ENCODE results near the gene GRHL1. TPM values are rescaled to one million over a fixed set of nuclear protein-coding genes. Genes with fewer than 3 reads are reported as not detected.

Gene GRHL1
- total and polyA plus RNA-seq, 2 of the 8 experiments (the other 6 are each of a cell fraction or from before 2014, with no cell fraction given) = 1.3 to 3.6 TPM

- H2BK5ac ChIP-seq (ENCODE audit: low read depth, low read length) = no peak overlapping the region
- H3K9ac ChIP-seq (replicated peaks in 1 of 4; ENCODE audit: extremely low read depth in 1 of 4, low read depth in 3 of 4, low read length in 3 of 4) = no peak overlapping the region
- no peaks in the 10 kb centered on the region for H3K79me2 ChIP-seq (ENCODE audit: control insufficient read depth in 1 of 2, insufficient read depth in 2 of 2, low read length in 2 of 2)
- no peak overlapping the region for H3K56ac ChIP-seq (replicated peaks; ENCODE audit: insufficient read length, low read depth, low read length)
- no peaks in the 10 kb centered on the region for H4K20me1 ChIP-seq (replicated peaks in 1 of 2; ENCODE audit: control insufficient read depth in 1 of 2, insufficient read depth in 2 of 2, low read length in 2 of 2)
- H3K18ac ChIP-seq (ENCODE audit: extremely low read depth, low read length) = no peak overlapping the region
- H3K27me3 ChIP-seq (replicated peaks in 1 of 4; ENCODE audit: control insufficient read depth in 3 of 4, extremely low read depth in 1 of 4, insufficient read depth in 3 of 4, low read length in 3 of 4) = no peaks in the 10 kb centered on the region
- H3K14ac ChIP-seq (ENCODE audit: insufficient read length) = no peak overlapping the region
- no peaks in the 10 kb centered on the region for H3K9me3 ChIP-seq (ENCODE audit: insufficient read depth in 2 of 2, low read depth in 1 of 2, low read length in 1 of 2)
- H3K23me2 ChIP-seq (ENCODE audit: low read depth, low read length) = no peaks in the 10 kb centered on the region
- H4K8ac ChIP-seq (ENCODE audit: extremely low read depth, insufficient read depth, low read length) = no peak overlapping the region
- H2BK15ac ChIP-seq (ENCODE audit: low read length) = no peak overlapping the region
- H3K79me1 ChIP-seq (ENCODE audit: low read depth, low read length) = no peaks in the 10 kb centered on the region
- no peak overlapping the region for H4K5ac ChIP-seq (ENCODE audit: insufficient read length, low read depth, low read length)
- 76% methylated on average over 1 of the region's 1 CpG; no CpG with 5 or more reads in 1 of the 2 experiments for WGBS, 2 experiments (ENCODE audit: extremely low coverage in 1 of 2, insufficient coverage in 1 of 2, insufficient read length in 1 of 2, insufficient replicate concordance in 2 of 2, low coverage in 1 of 2, low lambda C conversion rate in 2 of 2, missing lambda C conversion rate in 1 of 2)
- no peaks in the 10 kb centered on the region for H3K4me1 ChIP-seq (replicated peaks in 1 of 4; ENCODE audit: control insufficient read depth in 3 of 4, insufficient read depth in 4 of 4, low read length in 3 of 4)
- no peak overlapping the region for H2BK120ac ChIP-seq (replicated peaks; ENCODE audit: low read depth, low read length)
- H2AFZ ChIP-seq (ENCODE audit: low read length) = no peak overlapping the region
- H3K23ac ChIP-seq (ENCODE audit: insufficient read length) = no peak overlapping the region
- FAIRE-seq (no peak), DNase-seq (ENCODE audit: low read depth in 1 of 2, low spot score in 2 of 2) (no peak)
- ChIA-PET CTCF (ENCODE audit: partially characterized antibody) (interaction anchor here (0.9 to 1.3 kb wide), 2 partner anchors 34 to 37 kb away, joined by 5 read pairs; no protein-coding TSS in a partner anchor), POLR2A (ENCODE audit: partially characterized antibody) (no interaction called here)
- H3K27ac ChIP-seq (ENCODE audit: low read depth, low read length) = no peak overlapping the region
- no peak overlapping the region for H3K4me2 ChIP-seq (ENCODE audit: insufficient read depth in 1 of 2, low read depth in 2 of 2, low read length in 2 of 2)
- H3K4me3 ChIP-seq (ENCODE audit: extremely low read depth in 1 of 4, insufficient read depth in 2 of 4, low read depth in 3 of 4, low read length in 4 of 4) = no peak overlapping the region
- H3K4ac ChIP-seq (replicated peaks; ENCODE audit: insufficient read length, low read depth, low read length) = no peak overlapping the region
- no peak overlapping the region for H2AK5ac ChIP-seq (ENCODE audit: low read depth, low read length)
- TF ChIP-seq CBX5 (IDR thresholded peaks at IDR 0.05; ENCODE audit: low read depth, low read length) (no peak), TCF12 (IDR thresholded peaks at IDR 0.05; ENCODE audit: low read depth, low read length) (no peak), CTCF (IDR thresholded peaks at IDR 0.05; ENCODE audit: control extremely low read depth in 1 of 3, insufficient read depth in 1 of 3, low read depth in 1 of 3, low read length in 3 of 3) (no peak), GABPA (IDR thresholded peaks at IDR 0.05; ENCODE audit: borderline replicate concordance, insufficient read depth, low read length) (no peak), SUZ12 (IDR thresholded peaks at IDR 0.05; ENCODE audit: low read length) (no peak), CREB1 (IDR thresholded peaks at IDR 0.05) (no peak), YY1 (IDR thresholded peaks at IDR 0.05; ENCODE audit: low read depth, low read length) (no peak), RXRA (IDR thresholded peaks at IDR 0.05; ENCODE audit: insufficient read depth, low read depth, low read length) (no peak), FOSL1 (IDR thresholded peaks at IDR 0.05; ENCODE audit: insufficient read depth, low read depth, low read length) (no peak), TAF1 (IDR thresholded peaks at IDR 0.05; ENCODE audit: low read depth, low read length) (no peak)
- H4K91ac ChIP-seq (replicated peaks; ENCODE audit: insufficient read length, low read length) = no peak overlapping the region
- no peak overlapping the region for H2BK12ac ChIP-seq (ENCODE audit: low read depth, low read length)
- no peak overlapping the region for H2BK20ac ChIP-seq (ENCODE audit: low read length)
- no peaks in the 10 kb centered on the region for H3K36me3 ChIP-seq (ENCODE audit: control insufficient read depth in 2 of 4, insufficient read depth in 4 of 4, low read length in 3 of 4)
Observed at GRCh38 chr2:9991221-9991620, 39.7 kb downstream of the GRHL1 start.

Data from H1 (cell line).